Measurements from ENCODE around the gene RNLS.
"Not testable (repeated sequence)": the region's sequence is repeated elsewhere in the genome, so short reads cannot be mapped to it uniquely, and the experiment has no call there.

RNLS gene

DNA sequence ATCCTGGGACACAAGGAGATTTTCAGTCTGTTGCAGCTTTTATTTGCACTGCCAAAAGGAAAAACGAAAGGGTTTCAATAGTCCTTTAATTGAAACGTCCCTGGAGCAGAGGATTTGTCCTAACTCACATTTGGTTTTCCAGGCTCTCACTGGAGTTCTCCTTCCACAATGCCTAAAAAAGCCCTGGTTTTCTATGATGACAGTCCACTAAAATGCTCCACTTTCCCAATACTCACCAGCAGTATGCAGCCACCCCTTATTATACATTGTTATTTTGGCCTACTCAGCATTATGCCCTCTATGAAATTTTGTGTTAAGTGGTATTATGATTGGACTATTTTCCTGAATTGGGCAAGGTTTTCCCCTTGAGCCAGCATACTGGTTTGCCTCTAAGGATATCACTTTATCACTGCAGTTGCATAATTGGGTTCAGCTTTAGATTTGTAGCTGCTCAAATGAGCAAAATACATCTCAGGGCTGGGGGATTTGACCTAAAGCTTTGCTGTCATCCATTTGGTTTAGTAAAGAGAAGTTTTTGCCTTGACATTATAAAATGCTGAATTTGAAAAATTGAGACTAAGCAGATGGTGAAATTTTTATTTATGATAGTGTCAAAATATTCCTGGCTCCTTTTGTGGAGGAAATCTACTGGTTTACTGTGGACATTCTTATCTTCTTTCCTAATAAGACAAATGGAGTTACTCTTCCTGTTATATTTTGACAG is 239.2 kb downstream of the RNLS start:
- DNase-seq (ENCODE audit: low spot score) = no peak

DNA sequence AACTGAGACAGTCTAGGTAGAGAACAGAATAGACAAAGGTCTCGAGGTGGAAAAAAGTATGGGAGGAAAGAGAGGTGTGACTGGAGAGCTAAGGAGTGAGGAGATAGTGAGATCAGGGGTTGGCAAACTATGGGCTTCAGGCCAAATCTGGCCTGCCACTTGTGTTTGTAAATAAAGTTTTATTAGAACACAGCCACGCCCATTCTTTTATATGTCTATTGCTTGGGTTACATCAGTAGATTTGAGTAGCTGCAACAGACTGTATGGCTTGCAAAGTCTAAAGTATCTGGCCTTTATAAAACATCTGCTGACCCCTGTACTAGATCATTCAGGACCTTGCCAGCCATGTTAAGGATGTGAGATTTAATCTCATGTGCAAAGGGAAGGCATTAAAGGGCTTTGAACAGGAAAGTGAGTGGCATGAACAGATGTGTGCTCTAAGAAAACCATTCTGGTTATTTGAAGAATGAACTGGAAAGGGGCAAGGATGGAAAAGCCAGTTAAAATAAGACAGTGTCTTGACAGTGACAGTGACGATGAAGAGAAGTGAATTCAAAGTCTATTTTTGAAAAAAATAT is 240.3 kb downstream of the RNLS start:
- no peak for DNase-seq (ENCODE audit: low spot score)

- DNase-seq (ENCODE audit: low spot score) = no peak
Measured at GRCh38 chr10:88337134-88337533, 246.0 kb downstream of the RNLS start.

GRCh38 chr10:88336334-88336733 is 246.8 kb downstream of the RNLS start:
- DNase-seq (ENCODE audit: low spot score) = no peak

- DNase-seq (ENCODE audit: low spot score) = no peak
Measured at GRCh38 chr10:88333248-88333630, 249.9 kb downstream of the RNLS start.

- DNase-seq (ENCODE audit: low spot score) = no peak
Measured at GRCh38 chr10:88332503-88333247, 250.4 kb downstream of the RNLS start.

DNA sequence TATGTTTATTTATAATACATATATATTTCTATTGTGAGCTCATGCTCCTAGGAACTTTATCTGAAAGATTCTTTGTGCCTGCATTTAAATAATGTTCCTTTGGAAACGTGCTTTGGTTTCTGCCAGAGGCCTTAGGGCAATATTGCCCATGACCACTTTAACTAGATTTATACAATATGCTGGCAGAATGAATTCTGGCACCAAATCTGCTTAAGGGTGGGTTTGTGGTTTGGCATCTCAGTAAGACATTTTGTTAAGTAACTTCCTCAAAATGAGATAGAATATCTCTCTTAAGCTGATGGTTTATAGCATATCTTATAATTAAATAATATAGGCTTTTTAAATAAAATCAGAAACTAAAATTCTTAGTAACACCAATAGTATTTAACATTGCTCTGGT is 252.9 kb downstream of the RNLS start:
- DNase-seq (ENCODE audit: low spot score) = no peak

DNA sequence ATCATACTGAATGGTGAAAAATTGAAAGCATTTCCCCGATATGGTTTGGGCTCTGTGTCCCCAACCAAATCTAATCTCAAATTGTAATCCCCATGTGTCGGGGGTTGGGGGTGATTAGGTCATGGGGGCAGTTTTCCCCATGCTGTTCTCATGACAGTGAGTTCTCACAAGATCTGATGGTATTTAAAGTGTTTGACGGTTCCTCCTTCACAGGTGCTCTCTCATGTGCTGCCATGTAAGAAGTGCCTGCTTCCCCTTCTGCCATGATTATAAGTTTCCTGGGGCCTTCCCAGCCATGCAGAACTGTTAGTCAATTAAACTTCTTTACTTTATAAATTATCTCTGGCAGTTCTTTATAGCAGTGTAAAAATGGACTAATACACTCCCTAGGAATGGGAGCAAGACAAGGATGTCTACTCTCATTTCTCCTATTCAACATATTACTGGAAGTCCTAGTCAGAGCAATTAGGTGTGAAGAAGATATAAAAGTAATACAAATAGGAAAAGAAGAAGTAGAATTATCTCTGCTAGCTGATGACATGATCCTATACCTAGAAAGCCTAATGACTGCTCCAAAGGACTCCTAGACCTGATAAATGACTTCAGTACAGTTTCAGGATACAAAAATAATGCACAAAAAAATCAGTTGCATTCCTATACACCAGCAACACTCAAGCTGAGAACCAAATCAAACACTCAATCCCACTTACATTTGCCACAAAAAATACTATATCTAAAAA is 260.6 kb downstream of the RNLS start:
- DNase-seq (ENCODE audit: low spot score) = no peak

GRCh38 chr10:88319960-88320517 is 263.1 kb downstream of the RNLS start:
- DNase-seq (ENCODE audit: low spot score) = no peak

- DNase-seq (ENCODE audit: low spot score) = no peak
Measured at GRCh38 chr10:88318803-88319202, 264.3 kb downstream of the RNLS start.

- no peak for DNase-seq (ENCODE audit: low spot score)
Measured at GRCh38 chr10:88317099-88317498, 266.0 kb downstream of the RNLS start.

GRCh38 chr10:88316292-88316861 is 266.7 kb downstream of the RNLS start:
- no peak for DNase-seq (ENCODE audit: low spot score)

- DNase-seq (ENCODE audit: low spot score) = no peak
Measured at GRCh38 chr10:88315755-88316154, 267.4 kb downstream of the RNLS start.

- no peak for DNase-seq (ENCODE audit: low spot score)
Measured at GRCh38 chr10:88314362-88314761, 268.8 kb downstream of the RNLS start.

GRCh38 chr10:88313878-88314277 is 269.2 kb downstream of the RNLS start:
- no peak for DNase-seq (ENCODE audit: low spot score)

- DNase-seq (ENCODE audit: low spot score) = no peak
Measured at GRCh38 chr10:88312855-88313254, 270.3 kb downstream of the RNLS start.

- no peak for DNase-seq (ENCODE audit: low spot score)
Measured at GRCh38 chr10:88311264-88311663, 271.9 kb downstream of the RNLS start.

GRCh38 chr10:88309365-88309764 is 273.8 kb downstream of the RNLS start:
- DNase-seq (ENCODE audit: low spot score) = no peak

DNA sequence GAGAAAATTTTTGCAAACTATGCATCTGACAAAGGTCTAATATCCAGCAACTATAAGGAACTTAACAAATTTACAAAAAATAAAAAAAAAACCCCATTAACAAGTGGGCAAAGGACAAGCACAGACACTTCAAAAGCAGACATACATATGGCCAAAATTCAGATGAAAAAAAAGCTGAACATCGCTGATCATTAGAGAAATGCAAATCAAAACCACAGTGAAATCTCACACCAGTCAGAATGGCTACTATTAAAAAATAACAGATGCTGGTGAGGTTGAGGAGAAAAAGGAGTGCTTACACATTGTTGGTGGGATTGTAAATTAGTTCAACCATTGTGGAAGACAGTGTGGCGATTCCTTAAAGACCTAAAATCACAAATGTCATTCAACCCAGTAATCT is 274.8 kb downstream of the RNLS start:
- not testable (repeated sequence) for DNase-seq (ENCODE audit: low spot score)

DNA sequence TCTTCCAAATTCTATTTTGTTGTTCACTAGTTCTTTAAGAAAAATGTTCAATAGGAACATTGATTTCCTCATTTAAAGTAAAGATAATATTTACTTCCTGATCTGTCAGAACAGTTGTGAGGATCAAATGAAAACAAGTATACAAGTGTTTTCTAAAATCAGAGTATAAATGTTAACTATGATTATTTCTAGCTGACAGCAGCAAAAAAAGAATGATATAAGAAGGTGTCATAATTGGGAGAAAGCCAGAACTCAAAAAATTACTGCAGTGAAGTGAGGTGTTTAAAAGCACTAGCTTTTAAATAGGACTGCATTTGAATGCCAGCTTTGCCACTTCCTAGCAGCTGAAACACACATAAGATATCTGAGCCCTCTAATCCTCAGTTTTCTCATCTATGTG is 283.3 kb downstream of the RNLS start:
- no peak for DNase-seq (ENCODE audit: low spot score)

GRCh38 chr10:88297103-88297502 is 286.0 kb downstream of the RNLS start:
- no peak for DNase-seq (ENCODE audit: low spot score)

DNA sequence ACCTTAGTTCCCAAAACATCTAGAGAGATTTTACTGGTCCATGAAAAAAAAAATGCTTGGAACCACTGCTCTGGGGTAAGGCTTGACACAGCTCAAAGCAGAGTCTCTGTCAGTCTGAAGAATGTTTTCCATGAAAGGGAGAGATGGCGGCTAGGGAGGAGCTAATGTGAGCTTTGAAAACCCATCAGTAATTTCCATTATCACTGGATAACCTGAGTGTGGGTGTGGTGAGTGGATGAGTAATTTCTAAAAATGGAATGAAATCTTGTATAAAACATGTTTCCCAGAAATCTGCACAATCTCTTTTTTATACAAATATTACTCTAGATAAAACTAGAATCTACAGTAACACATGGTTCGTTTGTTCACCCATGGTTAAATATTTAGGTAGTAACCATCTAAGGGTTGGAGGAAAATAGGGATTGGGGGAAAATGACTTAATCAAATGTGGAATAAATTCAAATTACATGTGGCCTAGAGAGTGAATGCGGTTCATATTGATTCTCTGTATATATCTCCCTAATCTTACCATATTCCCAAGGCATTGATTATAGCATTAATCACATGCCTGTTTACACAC is 289.4 kb downstream of the RNLS start:
- DNase-seq (ENCODE audit: low spot score) = no peak

Measured in hematopoietic multipotent progenitor cell treated with erythropoietin and hydrocortisone succinate and interleukin-3 and kit ligand, for 17 days (in vitro differentiated cells).